Upper lobe of left lung (tissue), 6 donors: ENCODE data around the gene BEGAIN. TPM values are rescaled to one million over a fixed set of nuclear protein-coding genes. Genes with fewer than 3 reads are reported as not detected.

Source experiments
- ATAC-seq, 2 donors: fragments of 200-7000 bp; cut with Tn5 transposase; one replicate each; pipeline ENCODE4 v1.9.1; 2022; ENCODE audit warnings: mild to moderate bottlenecking in 2 of 2, moderate library complexity in 2 of 2; ENCODE audit not compliant: low FRiP score in 2 of 2
- DNase-seq, 2 donors: peaks; one replicate each; pipeline ENCODE4 v3.0.0-alpha.2; 2019 to 2020
- H3K27ac ChIP-seq, 4 donors: fragments of 200-600 bp; sonication (generic); one replicate each; pipeline ENCODE4 v1.5.1; 2016 to 2019
- H3K27me3 ChIP-seq, 4 donors: fragments of 200-600 bp; sonication (generic); one replicate each; pipeline ENCODE4 v1.5.1; 2017 to 2019
- H3K36me3 ChIP-seq, 4 donors: fragments of 200-600 bp; sonication (generic); one replicate each; pipeline ENCODE4 v1.5.1; 2016 to 2019
- H3K4me1 ChIP-seq, 4 donors: fragments of 200-600 bp; sonication (generic); one replicate each; pipeline ENCODE4 v1.5.1; 2018 to 2019
- H3K4me3 ChIP-seq, 4 donors: fragments of 200-600 bp; sonication (generic); one replicate each; pipeline ENCODE4 v1.5.1; 2017 to 2019; ENCODE audit warnings: mild to moderate bottlenecking in 2 of 4, moderate library complexity in 1 of 4
- H3K9me3 ChIP-seq, 4 donors: fragments of 200-600 bp; sonication (generic); one replicate each; pipeline ENCODE4 v1.5.1; 2018 to 2019
- CTCF ChIP-seq, 6 experiments: fragments of 450-650 bp in 4 of 6; fragments of 200-600 bp in 2 of 6; sonication (generic) in 2 of 6; IDR thresholded peaks; one replicate each; pipeline ENCODE4 v1.5.1; 2016 to 2019; ENCODE audit warnings: antibody characterized with exemption in 6 of 6
- EP300 ChIP-seq, 4 donors: sonication (generic); formaldehyde crosslinking; IDR thresholded peaks; one replicate each; pipeline ENCODE4 v1.5.1; 2017; ENCODE audit warnings: antibody characterized with exemption in 4 of 4, control low read depth in 2 of 4
- POLR2A ChIP-seq, 4 donors: fragments of 450-650 bp; IDR thresholded peaks; one replicate each; pipeline ENCODE4 v1.5.1; 2016 to 2017; ENCODE audit warnings: antibody characterized with exemption in 4 of 4, mild to moderate bottlenecking in 2 of 4
- POLR2AphosphoS5 ChIP-seq, 2 donors: sonication (generic); formaldehyde crosslinking; IDR thresholded peaks; one replicate each; pipeline ENCODE4 v1.5.1; 2017; ENCODE audit warnings: antibody characterized with exemption in 2 of 2
- WGBS, 2 donors: methylation state at CpG; one replicate each; pipeline ENCODE4 v1.1.5; 2017 to 2018; 5-methylcytosine and 5-hydroxymethylcytosine counted together
- total RNA-seq, 6 donors: library from RNA; depleted of rRNA in 4 of 6; stranded (reverse); fragments of >200 nt in 4 of 6; gene quantifications; one replicate each; pipeline versions ENCODE4 v1.1.0 to v1.2.1, GENCODE V29; 2016 to 2021
- donor health status: DM: no; HTN: no; CAD: no; lungs with moderate emphysema.
- donor health status: DM: no; HTN: yes; CAD: no; lungs with severe emphysema.

BEGAIN gene
- total RNA-seq, 6 donors from 2014 or later: under 0.01 to 2.0 (median 0.88) TPM

- ATAC-seq: no peak
- DNase-seq: peak in 1 of 2 donors; percentile 68
- Histone ChIP-seq H3K4me3 (no peak overlapping the region), H3K4me1 (peaks cover 5 to 13% (median 9%) of the 10 kb centered on the region in 4 donors), H3K27ac (no peak overlapping the region), H3K27me3 (no peaks in the 10 kb centered on the region), H3K9me3 (no peaks in the 10 kb centered on the region), H3K36me3 (no peaks in the 10 kb centered on the region)
- 90 to 93% methylated on average over 29 of the region's 29 CpGs for WGBS, 2 donors
- TF ChIP-seq CTCF (IDR thresholded peaks at IDR 0.05) (no peak), POLR2AphosphoS5 (IDR thresholded peaks at IDR 0.05) (no peak), POLR2A (IDR thresholded peaks at IDR 0.05) (no peak), EP300 (IDR thresholded peaks at IDR 0.05) (no peak)
Observed at GRCh38 chr14:100536721-100537445, 50.3 kb downstream of the BEGAIN start.

- Histone ChIP-seq H3K27ac (no peak overlapping the region), H3K4me1 (peaks cover 5 to 13% (median 9%) of the 10 kb centered on the region in 4 donors), H3K9me3 (no peaks in the 10 kb centered on the region), H3K36me3 (no peaks in the 10 kb centered on the region), H3K27me3 (no peaks in the 10 kb centered on the region), H3K4me3 (no peak overlapping the region)
- TF ChIP-seq CTCF (IDR thresholded peaks at IDR 0.05) (no peak), POLR2AphosphoS5 (IDR thresholded peaks at IDR 0.05) (no peak), EP300 (IDR thresholded peaks at IDR 0.05) (no peak), POLR2A (IDR thresholded peaks at IDR 0.05) (no peak)
- peak in 1 of 2 donors; percentile 54 for DNase-seq
- ATAC-seq: no peak
- 79 to 80% methylated on average over 8 of the region's 8 CpGs for WGBS, 2 donors
Observed at GRCh38 chr14:100536121-100536510, 51.1 kb downstream of the BEGAIN start.

- TF ChIP-seq CTCF (IDR thresholded peaks at IDR 0.05): no peak
- no peak for TF ChIP-seq POLR2AphosphoS5 (IDR thresholded peaks at IDR 0.05)
- TF ChIP-seq EP300 (IDR thresholded peaks at IDR 0.05): no peak
- no peak for TF ChIP-seq POLR2A (IDR thresholded peaks at IDR 0.05)
- peaks cover 0 to 5% (median 0%) of the 10 kb centered on the region in 4 donors for H3K36me3 ChIP-seq
- H3K4me1 ChIP-seq: peaks cover 5 to 13% (median 9%) of the 10 kb centered on the region in 4 donors
- 86 to 92% methylated on average over 12 to 16 of the region's 16 CpGs for whole genome bisulfite sequencing, 2 donors
- ATAC-seq (no peak), DNase-seq (peak in 1 of 2 donors; percentile 44)
- H3K27ac ChIP-seq: no peak overlapping the region
- no peak overlapping the region for H3K4me3 ChIP-seq
- no peaks in the 10 kb centered on the region for H3K9me3 ChIP-seq
- no peaks in the 10 kb centered on the region for H3K27me3 ChIP-seq
Observed at GRCh38 chr14:100535287-100536120, 51.7 kb downstream of the BEGAIN start.

- Histone ChIP-seq H3K27ac (no peak overlapping the region), H3K27me3 (no peaks in the 10 kb centered on the region)
- 71 to 74% methylated on average over 9 to 13 of the region's 13 CpGs for WGBS, 2 donors
Observed at GRCh38 chr14:100534528-100535286, 52.5 kb downstream of the BEGAIN start.

More at GRCh38 chr14:100534528-100535286, 52.5 kb downstream of the BEGAIN start:
- Histone ChIP-seq H3K36me3 (peaks cover 0 to 13% (median 3%) of the 10 kb centered on the region in 4 donors), H3K9me3 (no peaks in the 10 kb centered on the region), H3K4me3 (no peak overlapping the region), H3K4me1 (peaks cover 5 to 13% (median 9%) of the 10 kb centered on the region in 4 donors)
- ATAC-seq (no peak), DNase-seq (peak; percentile 18 to 58)
- no peak for TF ChIP-seq EP300 (IDR thresholded peaks at IDR 0.05)
- TF ChIP-seq POLR2A (IDR thresholded peaks at IDR 0.05): no peak
- TF ChIP-seq POLR2AphosphoS5 (IDR thresholded peaks at IDR 0.05): no peak
- no peak for TF ChIP-seq CTCF (IDR thresholded peaks at IDR 0.05)
